Liver (tissue), 9 donors: Measurements from ENCODE around the gene HLA-DPB1. TPM values are rescaled to one million over a fixed set of nuclear protein-coding genes. Genes with fewer than 3 reads are reported as not detected.
A peak's percentile ranks its signal among the peaks of the same experiment; 100 is the strongest.

Experiments used
- DNase-seq: peaks from one replicate; pipeline ENCODE4 v3.0.0-alpha.2; 2017; ENCODE audit warnings: low spot score
- H3K27ac ChIP-seq, 2 donors: one replicate each; pipeline ENCODE4 v1.7.0; 2013; ENCODE audit warnings: inconsistent platforms in 2 of 2, low read length in 2 of 2, control low read depth in 1 of 2, low read depth in 1 of 2, mild to moderate bottlenecking in 1 of 2
- H3K27me3 ChIP-seq, 4 donors: one replicate each; pipeline versions ENCODE4 v1.6.1 to v1.7.0; 2013; ENCODE audit warnings: low read length in 3 of 4, inconsistent platforms in 1 of 4, mild to moderate bottlenecking in 1 of 4, moderate library complexity in 1 of 4; ENCODE audit not compliant: control insufficient read depth in 4 of 4, insufficient read depth in 4 of 4
- H3K36me3 ChIP-seq, 4 donors: one replicate each; pipeline versions ENCODE4 v1.6.1 to v1.7.0; 2013; ENCODE audit warnings: low read length in 3 of 4, mild to moderate bottlenecking in 3 of 4, low read depth in 1 of 4, moderate library complexity in 1 of 4; ENCODE audit not compliant: control insufficient read depth in 4 of 4, insufficient read depth in 3 of 4
- H3K4me1 ChIP-seq, 4 donors: one replicate each; pipeline versions ENCODE4 v1.6.1 to v1.7.0; 2013; ENCODE audit warnings: low read length in 3 of 4, mild to moderate bottlenecking in 3 of 4, moderate library complexity in 1 of 4; ENCODE audit not compliant: control insufficient read depth in 4 of 4, insufficient read depth in 4 of 4
- H3K4me3 ChIP-seq, 3 donors: one replicate each; pipeline versions ENCODE4 v1.6.1 to v1.7.0; 2013; ENCODE audit warnings: low read length in 3 of 3, control low read depth in 1 of 3, low read depth in 1 of 3, mild to moderate bottlenecking in 1 of 3
- H3K9ac ChIP-seq, 2 donors: one replicate each; pipeline ENCODE4 v1.7.0; 2013; ENCODE audit warnings: low read length in 2 of 2, mild to moderate bottlenecking in 2 of 2, moderate library complexity in 2 of 2, control low read depth in 1 of 2, low read depth in 1 of 2
- H3K9me3 ChIP-seq, 4 donors: one replicate each; pipeline versions ENCODE4 v1.6.1 to v1.7.0; 2013; ENCODE audit warnings: low read length in 3 of 4; ENCODE audit not compliant: control insufficient read depth in 4 of 4
- FOXA2 ChIP-seq: IDR thresholded peaks from 2 replicates; pipeline ENCODE4 v1.6.1; 2016; ENCODE audit warnings: antibody characterized with exemption
- HNF4A ChIP-seq, 2 donors: conservative IDR thresholded peaks; 2 replicates each; pipeline ENCODE4 v1.6.1; 2016; ENCODE audit warnings: antibody characterized with exemption in 2 of 2, mild to moderate bottlenecking in 2 of 2
- HNF4G ChIP-seq: IDR thresholded peaks from 2 replicates; pipeline ENCODE4 v1.6.1; 2016; ENCODE audit warnings: antibody characterized with exemption
- JUND ChIP-seq, 2 donors: IDR thresholded peaks; 2 replicates each; pipeline ENCODE4 v1.6.1; 2016; ENCODE audit warnings: antibody characterized with exemption in 2 of 2
- RAD21 ChIP-seq, 2 donors: IDR thresholded peaks; 2 replicates each; pipeline ENCODE4 v1.6.1; 2016; ENCODE audit warnings: antibody characterized with exemption in 2 of 2, mild to moderate bottlenecking in 2 of 2
- RXRA ChIP-seq, 2 donors: IDR thresholded peaks; 2 replicates each; pipeline ENCODE4 v1.6.1; 2017 to 2018; ENCODE audit warnings: antibody characterized with exemption in 2 of 2, mild to moderate bottlenecking in 1 of 2
- SP1 ChIP-seq: IDR thresholded peaks from 2 replicates; pipeline ENCODE4 v1.6.1; 2018; ENCODE audit warnings: antibody characterized with exemption, mild to moderate bottlenecking
- TAF1 ChIP-seq: conservative IDR thresholded peaks from 2 replicates; pipeline ENCODE4 v1.6.1; 2016; ENCODE audit warnings: antibody characterized with exemption, mild to moderate bottlenecking
- YY1 ChIP-seq: IDR thresholded peaks from 2 replicates; pipeline ENCODE4 v1.6.1; 2016; ENCODE audit warnings: antibody characterized with exemption, mild to moderate bottlenecking
- WGBS: extraction: QIAGEN DNeasy Blood & Tissue Kit; methylation state at CpG from one replicate; pipeline ENCODE4 v1.1.7; 2013; 5-methylcytosine and 5-hydroxymethylcytosine counted together
- polyA plus RNA-seq, 2 donors: library from polyadenylated mRNA; stranded (reverse) in 1 of 2; unstranded in 1 of 2; fragments of 200-250 nt in 1 of 2; fragments of >200 nt in 1 of 2; fragmentation: Nextera tagmentation in 1 of 2; extraction: Ambion mirVana in 1 of 2; gene quantifications; one replicate each; pipeline versions ENCODE4 v1.2.1 to v1.2.3, GENCODE V29; 2013 to 2015
- total RNA-seq, 2 donors: library from RNA; depleted of rRNA; stranded (reverse); fragments of >200 nt; gene quantifications; one replicate each; pipeline ENCODE4 v1.2.3, GENCODE V29; 2014
- TF ChIP-seq, protein P1 (sequence below): fragments of 150-350 bp; IDR thresholded peaks from 2 replicates; pipeline ENCODE4 v1.5.1; 2017; ENCODE audit warnings: improper control_type of control experiment, low read depth, low read length; ENCODE audit not compliant: missing input control
- TF ChIP-seq, protein P2 (sequence below): IDR thresholded peaks from 2 replicates; pipeline ENCODE4 v1.6.1; 2016; ENCODE audit warnings: antibody characterized with exemption
- TF ChIP-seq, protein P3 (sequence below): IDR thresholded peaks from 2 replicates; pipeline ENCODE4 v1.6.1; 2016; ENCODE audit warnings: antibody characterized with exemption, mild to moderate bottlenecking
- TF ChIP-seq, protein P4 (sequence below): IDR thresholded peaks from 2 replicates; pipeline ENCODE4 v1.6.1; 2016; ENCODE audit warnings: antibody characterized with exemption
- TF ChIP-seq, protein P5 (sequence below): IDR thresholded peaks from 2 replicates; pipeline ENCODE4 v1.6.1; 2016; ENCODE audit warnings: antibody characterized with exemption
- donor health status: healthy.
- donor health status: healthy.
- donor health status: healthy.
- donor health status: healthy.
- donor health status: healthy.

HLA-DPB1 gene
- total and polyA plus RNA-seq, 4 donors = 15.5 to 37.8 (median 24.0) TPM

DNA sequence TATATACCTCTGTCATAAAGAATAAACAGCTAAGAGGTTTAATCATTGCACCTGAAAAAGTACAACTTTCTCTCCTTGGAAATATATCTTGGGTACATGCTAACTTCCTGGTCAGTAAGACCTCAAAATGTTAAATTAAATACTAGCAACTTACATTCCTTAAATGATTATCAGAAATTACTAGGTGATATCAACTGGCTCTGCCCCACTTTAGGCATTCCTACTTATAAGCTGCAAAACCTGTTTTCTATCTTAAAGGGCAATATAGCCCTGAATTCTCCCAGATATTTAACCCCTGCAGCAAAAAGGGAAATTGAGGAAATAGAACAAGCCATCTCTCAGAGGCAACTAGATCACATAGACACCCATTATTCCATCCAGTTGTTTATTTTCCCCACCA, 23.2 kb upstream of the HLA-DPB1 start:
- DNase-seq = no peak
- Histone ChIP-seq H3K36me3 (no peaks in the 10 kb centered on the region), H3K9me3 (no peaks in the 10 kb centered on the region), H3K4me1 (peaks cover 0 to 6% (median 2%) of the 10 kb centered on the region in 4 donors), H3K27me3 (no peaks in the 10 kb centered on the region), H3K9ac (no peak overlapping the region), H3K4me3 (no peak overlapping the region), H3K27ac (no peak overlapping the region)
- TF ChIP-seq HNF4G (no peak), FOXA2 (no peak), TAF1 (no peak), RAD21 (IDR thresholded peaks at IDR 0.05) (no peak)
- TF ChIP-seq, protein P1, sequence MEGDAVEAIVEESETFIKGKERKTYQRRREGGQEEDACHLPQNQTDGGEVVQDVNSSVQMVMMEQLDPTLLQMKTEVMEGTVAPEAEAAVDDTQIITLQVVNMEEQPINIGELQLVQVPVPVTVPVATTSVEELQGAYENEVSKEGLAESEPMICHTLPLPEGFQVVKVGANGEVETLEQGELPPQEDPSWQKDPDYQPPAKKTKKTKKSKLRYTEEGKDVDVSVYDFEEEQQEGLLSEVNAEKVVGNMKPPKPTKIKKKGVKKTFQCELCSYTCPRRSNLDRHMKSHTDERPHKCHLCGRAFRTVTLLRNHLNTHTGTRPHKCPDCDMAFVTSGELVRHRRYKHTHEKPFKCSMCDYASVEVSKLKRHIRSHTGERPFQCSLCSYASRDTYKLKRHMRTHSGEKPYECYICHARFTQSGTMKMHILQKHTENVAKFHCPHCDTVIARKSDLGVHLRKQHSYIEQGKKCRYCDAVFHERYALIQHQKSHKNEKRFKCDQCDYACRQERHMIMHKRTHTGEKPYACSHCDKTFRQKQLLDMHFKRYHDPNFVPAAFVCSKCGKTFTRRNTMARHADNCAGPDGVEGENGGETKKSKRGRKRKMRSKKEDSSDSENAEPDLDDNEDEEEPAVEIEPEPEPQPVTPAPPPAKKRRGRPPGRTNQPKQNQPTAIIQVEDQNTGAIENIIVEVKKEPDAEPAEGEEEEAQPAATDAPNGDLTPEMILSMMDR = no peak
- TF ChIP-seq, protein P2, sequence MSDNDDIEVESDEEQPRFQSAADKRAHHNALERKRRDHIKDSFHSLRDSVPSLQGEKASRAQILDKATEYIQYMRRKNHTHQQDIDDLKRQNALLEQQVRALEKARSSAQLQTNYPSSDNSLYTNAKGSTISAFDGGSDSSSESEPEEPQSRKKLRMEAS = no peak
- TF ChIP-seq, protein P3, sequence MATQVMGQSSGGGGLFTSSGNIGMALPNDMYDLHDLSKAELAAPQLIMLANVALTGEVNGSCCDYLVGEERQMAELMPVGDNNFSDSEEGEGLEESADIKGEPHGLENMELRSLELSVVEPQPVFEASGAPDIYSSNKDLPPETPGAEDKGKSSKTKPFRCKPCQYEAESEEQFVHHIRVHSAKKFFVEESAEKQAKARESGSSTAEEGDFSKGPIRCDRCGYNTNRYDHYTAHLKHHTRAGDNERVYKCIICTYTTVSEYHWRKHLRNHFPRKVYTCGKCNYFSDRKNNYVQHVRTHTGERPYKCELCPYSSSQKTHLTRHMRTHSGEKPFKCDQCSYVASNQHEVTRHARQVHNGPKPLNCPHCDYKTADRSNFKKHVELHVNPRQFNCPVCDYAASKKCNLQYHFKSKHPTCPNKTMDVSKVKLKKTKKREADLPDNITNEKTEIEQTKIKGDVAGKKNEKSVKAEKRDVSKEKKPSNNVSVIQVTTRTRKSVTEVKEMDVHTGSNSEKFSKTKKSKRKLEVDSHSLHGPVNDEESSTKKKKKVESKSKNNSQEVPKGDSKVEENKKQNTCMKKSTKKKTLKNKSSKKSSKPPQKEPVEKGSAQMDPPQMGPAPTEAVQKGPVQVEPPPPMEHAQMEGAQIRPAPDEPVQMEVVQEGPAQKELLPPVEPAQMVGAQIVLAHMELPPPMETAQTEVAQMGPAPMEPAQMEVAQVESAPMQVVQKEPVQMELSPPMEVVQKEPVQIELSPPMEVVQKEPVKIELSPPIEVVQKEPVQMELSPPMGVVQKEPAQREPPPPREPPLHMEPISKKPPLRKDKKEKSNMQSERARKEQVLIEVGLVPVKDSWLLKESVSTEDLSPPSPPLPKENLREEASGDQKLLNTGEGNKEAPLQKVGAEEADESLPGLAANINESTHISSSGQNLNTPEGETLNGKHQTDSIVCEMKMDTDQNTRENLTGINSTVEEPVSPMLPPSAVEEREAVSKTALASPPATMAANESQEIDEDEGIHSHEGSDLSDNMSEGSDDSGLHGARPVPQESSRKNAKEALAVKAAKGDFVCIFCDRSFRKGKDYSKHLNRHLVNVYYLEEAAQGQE = no peak
- TF ChIP-seq, protein P4, sequence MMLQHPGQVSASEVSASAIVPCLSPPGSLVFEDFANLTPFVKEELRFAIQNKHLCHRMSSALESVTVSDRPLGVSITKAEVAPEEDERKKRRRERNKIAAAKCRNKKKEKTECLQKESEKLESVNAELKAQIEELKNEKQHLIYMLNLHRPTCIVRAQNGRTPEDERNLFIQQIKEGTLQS = no peak
- TF ChIP-seq, protein P5, sequence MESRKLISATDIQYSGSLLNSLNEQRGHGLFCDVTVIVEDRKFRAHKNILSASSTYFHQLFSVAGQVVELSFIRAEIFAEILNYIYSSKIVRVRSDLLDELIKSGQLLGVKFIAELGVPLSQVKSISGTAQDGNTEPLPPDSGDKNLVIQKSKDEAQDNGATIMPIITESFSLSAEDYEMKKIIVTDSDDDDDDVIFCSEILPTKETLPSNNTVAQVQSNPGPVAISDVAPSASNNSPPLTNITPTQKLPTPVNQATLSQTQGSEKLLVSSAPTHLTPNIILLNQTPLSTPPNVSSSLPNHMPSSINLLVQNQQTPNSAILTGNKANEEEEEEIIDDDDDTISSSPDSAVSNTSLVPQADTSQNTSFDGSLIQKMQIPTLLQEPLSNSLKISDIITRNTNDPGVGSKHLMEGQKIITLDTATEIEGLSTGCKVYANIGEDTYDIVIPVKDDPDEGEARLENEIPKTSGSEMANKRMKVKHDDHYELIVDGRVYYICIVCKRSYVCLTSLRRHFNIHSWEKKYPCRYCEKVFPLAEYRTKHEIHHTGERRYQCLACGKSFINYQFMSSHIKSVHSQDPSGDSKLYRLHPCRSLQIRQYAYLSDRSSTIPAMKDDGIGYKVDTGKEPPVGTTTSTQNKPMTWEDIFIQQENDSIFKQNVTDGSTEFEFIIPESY = no peak

DNA sequence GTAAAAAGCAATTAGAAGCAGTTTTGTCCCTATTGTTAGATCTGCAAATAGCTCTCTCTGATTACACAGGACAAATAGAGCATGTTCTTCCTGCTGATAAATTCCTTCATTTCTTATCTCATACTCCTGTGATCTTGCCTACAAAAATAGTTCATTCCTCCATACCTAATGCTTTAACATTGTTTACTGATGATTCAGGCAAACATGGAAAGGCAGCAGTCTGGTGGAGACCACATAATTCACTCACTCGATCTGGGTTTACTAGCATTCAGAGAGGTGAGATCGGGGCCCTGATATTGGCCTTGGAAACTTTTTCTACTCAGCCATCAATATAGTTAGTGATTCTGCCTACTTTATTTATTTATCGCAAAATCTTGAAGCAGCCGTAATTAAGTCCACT, 22.6 kb upstream of the HLA-DPB1 start:
- Histone ChIP-seq H3K27me3 (no peaks in the 10 kb centered on the region), H3K36me3 (no peaks in the 10 kb centered on the region), H3K9ac (no peak overlapping the region), H3K9me3 (no peaks in the 10 kb centered on the region), H3K4me1 (peaks cover 0 to 6% (median 2%) of the 10 kb centered on the region in 4 donors), H3K4me3 (no peak overlapping the region), H3K27ac (no peak overlapping the region)
- WGBS = 17% methylated on average over 4 of the region's 4 CpGs
- TF ChIP-seq, protein P2 = no peak
- TF ChIP-seq, protein P5 = no peak
- TF ChIP-seq YY1 (peak; percentile 25), HNF4A (conservative IDR thresholded peaks at IDR 0.05) (peak; percentile 13 to 40), JUND (IDR thresholded peaks at IDR 0.05) (peak in 1 of 2 donors; percentile 9), RXRA (IDR thresholded peaks at IDR 0.05) (peak in 1 of 2 donors; percentile 47), SP1 (no peak)
- TF ChIP-seq, protein P3 = no peak
- TF ChIP-seq, protein P1 = no peak
- TF ChIP-seq, protein P4 = no peak
- no peak for DNase-seq
